HEK293 (cell line): ENCODE data around the gene OGDHL.

Source experiments
- EGR2 ChIP-seq: fragments of 450-650 bp; formaldehyde crosslinking; IDR thresholded peaks from 2 replicates; pipeline ENCODE4 v1.5.1; 2016; ENCODE audit warnings: low read depth, missing biosample characterization, missing genetic modification characterization
- KLF16 ChIP-seq: fragments of 450-650 bp; formaldehyde crosslinking; IDR thresholded peaks from 2 replicates; pipeline ENCODE4 v1.5.1; 2017; ENCODE audit warnings: missing biosample characterization, missing genetic modification characterization
- ZBTB8A ChIP-seq: fragments of 450-650 bp; formaldehyde crosslinking; IDR thresholded peaks from 2 replicates; pipeline ENCODE4 v1.5.1; 2016; ENCODE audit warnings: missing biosample characterization, missing genetic modification characterization
- ZFP37 ChIP-seq: fragments of 450-650 bp; formaldehyde crosslinking; IDR thresholded peaks from 2 replicates; pipeline ENCODE4 v1.5.1; 2016; ENCODE audit warnings: missing biosample characterization, missing genetic modification characterization
- ZNF121 ChIP-seq: fragments of 450-650 bp; formaldehyde crosslinking; IDR thresholded peaks from 2 replicates; pipeline ENCODE4 v1.5.1; 2016; ENCODE audit warnings: missing biosample characterization, missing genetic modification characterization
- ZNF140 ChIP-seq: fragments of 450-650 bp; formaldehyde crosslinking; IDR thresholded peaks from 2 replicates; pipeline ENCODE4 v1.5.1; 2016; ENCODE audit warnings: missing biosample characterization, missing genetic modification characterization
- ZNF324 ChIP-seq: fragments of 450-650 bp; formaldehyde crosslinking; IDR thresholded peaks from 2 replicates; pipeline ENCODE4 v1.5.1; 2016; ENCODE audit warnings: missing biosample characterization, missing genetic modification characterization
- ZNF660 ChIP-seq: fragments of 450-650 bp; IDR thresholded peaks from 2 replicates; pipeline ENCODE4 v1.5.1; 2018; ENCODE audit warnings: missing biosample characterization, mild to moderate bottlenecking, missing genetic modification characterization
- ZNF76 ChIP-seq: fragments of 450-650 bp; formaldehyde crosslinking; IDR thresholded peaks from 2 replicates; pipeline ENCODE4; 2016; ENCODE audit warnings: low read depth, missing biosample characterization, missing genetic modification characterization, borderline replicate concordance
- TF ChIP-seq, protein P1 (sequence below): fragments of 450-650 bp; formaldehyde crosslinking; IDR thresholded peaks from 2 replicates; pipeline ENCODE4 v1.5.1; 2016; ENCODE audit warnings: missing biosample characterization, missing genetic modification characterization
- TF ChIP-seq, protein P2 (sequence below): fragments of 450-650 bp; formaldehyde crosslinking; IDR thresholded peaks from 2 replicates; pipeline ENCODE4 v1.5.1; 2016; ENCODE audit warnings: missing biosample characterization, missing genetic modification characterization
- TF ChIP-seq, protein P3 (sequence below): fragments of 450-650 bp; formaldehyde crosslinking; IDR thresholded peaks from 2 replicates; pipeline ENCODE4 v1.5.1; 2016; ENCODE audit warnings: missing biosample characterization, missing genetic modification characterization
- TF ChIP-seq, protein P4 (sequence below): fragments of 450-650 bp; formaldehyde crosslinking; IDR thresholded peaks from 2 replicates; pipeline ENCODE4 v1.5.1; 2016; ENCODE audit warnings: missing biosample characterization, missing genetic modification characterization

DNA sequence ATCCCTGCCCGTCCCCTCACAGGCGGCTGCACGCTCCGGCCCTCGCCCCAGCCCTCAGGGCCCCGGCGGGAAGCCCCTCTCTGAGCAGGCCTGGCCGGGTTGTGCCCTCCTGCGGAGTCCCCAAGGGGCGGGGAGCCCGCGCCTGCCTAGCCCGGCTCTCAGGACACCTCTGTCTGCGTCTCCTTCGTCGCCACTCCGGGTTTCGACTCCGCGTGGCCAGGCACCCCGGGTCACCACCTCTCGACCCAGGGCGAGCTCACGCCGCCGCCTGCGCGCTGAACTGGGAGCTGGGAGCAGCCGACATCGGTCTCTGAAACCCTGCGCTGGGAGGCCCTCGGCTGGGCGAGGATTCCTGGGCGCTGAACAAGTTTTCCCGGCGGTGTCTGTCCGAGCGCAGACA is 6.2 kb upstream of the OGDHL start:
- TF ChIP-seq ZFP37 (tag by site-specific recombination) (no peak), EGR2 (tag by site-specific recombination) (no peak), KLF16 (tag by site-specific recombination) (no peak), ZNF140 (tag by site-specific recombination) (no peak), ZNF324 (no peak), ZBTB8A (tag by site-specific recombination) (no peak), ZNF660 (tag by site-specific recombination) (no peak), ZNF121 (tag by site-specific recombination) (no peak), ZNF76 (tag by site-specific recombination) (no peak)
- TF ChIP-seq, protein P1, sequence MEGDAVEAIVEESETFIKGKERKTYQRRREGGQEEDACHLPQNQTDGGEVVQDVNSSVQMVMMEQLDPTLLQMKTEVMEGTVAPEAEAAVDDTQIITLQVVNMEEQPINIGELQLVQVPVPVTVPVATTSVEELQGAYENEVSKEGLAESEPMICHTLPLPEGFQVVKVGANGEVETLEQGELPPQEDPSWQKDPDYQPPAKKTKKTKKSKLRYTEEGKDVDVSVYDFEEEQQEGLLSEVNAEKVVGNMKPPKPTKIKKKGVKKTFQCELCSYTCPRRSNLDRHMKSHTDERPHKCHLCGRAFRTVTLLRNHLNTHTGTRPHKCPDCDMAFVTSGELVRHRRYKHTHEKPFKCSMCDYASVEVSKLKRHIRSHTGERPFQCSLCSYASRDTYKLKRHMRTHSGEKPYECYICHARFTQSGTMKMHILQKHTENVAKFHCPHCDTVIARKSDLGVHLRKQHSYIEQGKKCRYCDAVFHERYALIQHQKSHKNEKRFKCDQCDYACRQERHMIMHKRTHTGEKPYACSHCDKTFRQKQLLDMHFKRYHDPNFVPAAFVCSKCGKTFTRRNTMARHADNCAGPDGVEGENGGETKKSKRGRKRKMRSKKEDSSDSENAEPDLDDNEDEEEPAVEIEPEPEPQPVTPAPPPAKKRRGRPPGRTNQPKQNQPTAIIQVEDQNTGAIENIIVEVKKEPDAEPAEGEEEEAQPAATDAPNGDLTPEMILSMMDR (tag by site-specific recombination), result no peak
- TF ChIP-seq, protein P2, sequence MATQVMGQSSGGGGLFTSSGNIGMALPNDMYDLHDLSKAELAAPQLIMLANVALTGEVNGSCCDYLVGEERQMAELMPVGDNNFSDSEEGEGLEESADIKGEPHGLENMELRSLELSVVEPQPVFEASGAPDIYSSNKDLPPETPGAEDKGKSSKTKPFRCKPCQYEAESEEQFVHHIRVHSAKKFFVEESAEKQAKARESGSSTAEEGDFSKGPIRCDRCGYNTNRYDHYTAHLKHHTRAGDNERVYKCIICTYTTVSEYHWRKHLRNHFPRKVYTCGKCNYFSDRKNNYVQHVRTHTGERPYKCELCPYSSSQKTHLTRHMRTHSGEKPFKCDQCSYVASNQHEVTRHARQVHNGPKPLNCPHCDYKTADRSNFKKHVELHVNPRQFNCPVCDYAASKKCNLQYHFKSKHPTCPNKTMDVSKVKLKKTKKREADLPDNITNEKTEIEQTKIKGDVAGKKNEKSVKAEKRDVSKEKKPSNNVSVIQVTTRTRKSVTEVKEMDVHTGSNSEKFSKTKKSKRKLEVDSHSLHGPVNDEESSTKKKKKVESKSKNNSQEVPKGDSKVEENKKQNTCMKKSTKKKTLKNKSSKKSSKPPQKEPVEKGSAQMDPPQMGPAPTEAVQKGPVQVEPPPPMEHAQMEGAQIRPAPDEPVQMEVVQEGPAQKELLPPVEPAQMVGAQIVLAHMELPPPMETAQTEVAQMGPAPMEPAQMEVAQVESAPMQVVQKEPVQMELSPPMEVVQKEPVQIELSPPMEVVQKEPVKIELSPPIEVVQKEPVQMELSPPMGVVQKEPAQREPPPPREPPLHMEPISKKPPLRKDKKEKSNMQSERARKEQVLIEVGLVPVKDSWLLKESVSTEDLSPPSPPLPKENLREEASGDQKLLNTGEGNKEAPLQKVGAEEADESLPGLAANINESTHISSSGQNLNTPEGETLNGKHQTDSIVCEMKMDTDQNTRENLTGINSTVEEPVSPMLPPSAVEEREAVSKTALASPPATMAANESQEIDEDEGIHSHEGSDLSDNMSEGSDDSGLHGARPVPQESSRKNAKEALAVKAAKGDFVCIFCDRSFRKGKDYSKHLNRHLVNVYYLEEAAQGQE (tag by site-specific recombination), result no peak
- TF ChIP-seq, protein P3, sequence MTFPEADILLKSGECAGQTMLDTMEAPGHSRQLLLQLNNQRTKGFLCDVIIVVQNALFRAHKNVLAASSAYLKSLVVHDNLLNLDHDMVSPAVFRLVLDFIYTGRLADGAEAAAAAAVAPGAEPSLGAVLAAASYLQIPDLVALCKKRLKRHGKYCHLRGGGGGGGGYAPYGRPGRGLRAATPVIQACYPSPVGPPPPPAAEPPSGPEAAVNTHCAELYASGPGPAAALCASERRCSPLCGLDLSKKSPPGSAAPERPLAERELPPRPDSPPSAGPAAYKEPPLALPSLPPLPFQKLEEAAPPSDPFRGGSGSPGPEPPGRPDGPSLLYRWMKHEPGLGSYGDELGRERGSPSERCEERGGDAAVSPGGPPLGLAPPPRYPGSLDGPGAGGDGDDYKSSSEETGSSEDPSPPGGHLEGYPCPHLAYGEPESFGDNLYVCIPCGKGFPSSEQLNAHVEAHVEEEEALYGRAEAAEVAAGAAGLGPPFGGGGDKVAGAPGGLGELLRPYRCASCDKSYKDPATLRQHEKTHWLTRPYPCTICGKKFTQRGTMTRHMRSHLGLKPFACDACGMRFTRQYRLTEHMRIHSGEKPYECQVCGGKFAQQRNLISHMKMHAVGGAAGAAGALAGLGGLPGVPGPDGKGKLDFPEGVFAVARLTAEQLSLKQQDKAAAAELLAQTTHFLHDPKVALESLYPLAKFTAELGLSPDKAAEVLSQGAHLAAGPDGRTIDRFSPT (tag by site-specific recombination), result no peak
- TF ChIP-seq, protein P4, sequence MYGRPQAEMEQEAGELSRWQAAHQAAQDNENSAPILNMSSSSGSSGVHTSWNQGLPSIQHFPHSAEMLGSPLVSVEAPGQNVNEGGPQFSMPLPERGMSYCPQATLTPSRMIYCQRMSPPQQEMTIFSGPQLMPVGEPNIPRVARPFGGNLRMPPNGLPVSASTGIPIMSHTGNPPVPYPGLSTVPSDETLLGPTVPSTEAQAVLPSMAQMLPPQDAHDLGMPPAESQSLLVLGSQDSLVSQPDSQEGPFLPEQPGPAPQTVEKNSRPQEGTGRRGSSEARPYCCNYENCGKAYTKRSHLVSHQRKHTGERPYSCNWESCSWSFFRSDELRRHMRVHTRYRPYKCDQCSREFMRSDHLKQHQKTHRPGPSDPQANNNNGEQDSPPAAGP (tag by site-specific recombination), result no peak
